Endothelial cell of umbilical vein (primary cell): Measurements from ENCODE around the gene NUB1. TPM values are rescaled to one million over a fixed set of nuclear protein-coding genes. Genes with fewer than 3 reads are reported as not detected.

Experiments
- BruUV-seq: library from RNA; stranded (reverse); fragments of 400-500 nt; replicated peaks from 2 replicates; lab custom pipeline; 2021; lab: Mats Ljungman, UMichigan
- CTCF ChIA-PET: fragments of 300-600, 350-600 bp; sonication (Branson Sonifier 250); formaldehyde crosslinking; loops from one replicate; lab custom pipeline; 2021; ENCODE audit warnings: antibody characterized with exemption, inconsistent platforms; lab: Charles Lee
- POLR2A ChIA-PET: fragments of 300-600, 350-600 bp; sonication (Branson Sonifier 250); formaldehyde crosslinking; loops from one replicate; lab custom pipeline; 2021; ENCODE audit warnings: antibody characterized with exemption, inconsistent platforms; lab: Charles Lee
- DNase-seq: peaks from one replicate; pipeline ENCODE4 v3.0.0-alpha.2; 2011; ENCODE audit warnings: low read depth, low spot score
- FAIRE-seq: peaks from 2 replicates; lab custom pipeline; 2011; peaks lifted over from hg19 to GRCh38; lab: Jason Lieb, UNC
- H2AFZ ChIP-seq: 2 replicates; pipeline ENCODE4 v1.6.0; 2012; ENCODE audit warnings: low read depth, low read length, control low read depth, inconsistent platforms
- H3K27ac ChIP-seq: 2 replicates; pipeline ENCODE4 v1.5.1; 2011; ENCODE audit warnings: low read depth, mild to moderate bottlenecking, control low read depth, low read length, moderate library complexity; ENCODE audit not compliant: insufficient read depth
- H3K27me3 ChIP-seq, 2 experiments: 2 replicates each; pipeline versions ENCODE4 v1.6.0 to v1.6.1; 2011; ENCODE audit warnings: low read length in 2 of 2, mixed read lengths in 1 of 2; ENCODE audit not compliant: control insufficient read depth in 2 of 2, insufficient read depth in 2 of 2
- H3K36me3 ChIP-seq, 2 experiments: 2 replicates in 1 of 2; 3 replicates in 1 of 2; pipeline ENCODE4 v1.5.1; 2011; ENCODE audit warnings: low read length in 2 of 2, mild to moderate bottlenecking in 1 of 2, moderate library complexity in 1 of 2; ENCODE audit not compliant: control insufficient read depth in 2 of 2, insufficient read depth in 2 of 2; ENCODE audit errors: extremely low read depth in 1 of 2
- H3K4me1 ChIP-seq: 3 replicates; pipeline ENCODE4 v1.5.1; 2011; ENCODE audit warnings: mild to moderate bottlenecking, low read length; ENCODE audit not compliant: control insufficient read depth, insufficient read depth; ENCODE audit errors: extremely low read depth
- H3K4me2 ChIP-seq: 2 replicates; pipeline ENCODE4 v1.6.1; 2011; ENCODE audit warnings: low read length, control low read depth, mixed read lengths; ENCODE audit not compliant: insufficient read depth
- H3K4me3 ChIP-seq, 3 experiments: fragments of 200-600 bp in 1 of 3; sonication (generic), shearing (Covaris generic) in 1 of 3; replicated peaks in 1 of 3; 2 replicates each; pipeline ENCODE4 v1.5.1; 2011 to 2016; ENCODE audit warnings: control low read depth in 3 of 3, low read length in 3 of 3, mild to moderate bottlenecking in 2 of 3, inconsistent platforms in 1 of 3, low read depth in 1 of 3, moderate library complexity in 1 of 3; ENCODE audit not compliant: insufficient read depth in 1 of 3
- H3K79me2 ChIP-seq: 2 replicates; pipeline ENCODE4 v1.6.0; 2012; ENCODE audit warnings: low read length, inconsistent platforms; ENCODE audit not compliant: control insufficient read depth, insufficient read depth
- H3K9ac ChIP-seq: replicated peaks from 2 replicates; pipeline ENCODE3; 2011; ENCODE audit warnings: low read length, control low read depth; ENCODE audit not compliant: insufficient read depth; ENCODE audit errors: extremely low read depth
- H3K9me1 ChIP-seq: replicated peaks from 3 replicates; pipeline ENCODE4 v1.6.0; 2011; ENCODE audit warnings: mild to moderate bottlenecking, low read length; ENCODE audit not compliant: control insufficient read depth, insufficient read depth; ENCODE audit errors: extremely low read depth
- H3K9me3 ChIP-seq: replicated peaks from 2 replicates; pipeline ENCODE4 v1.5.1; 2012; ENCODE audit warnings: low read length, inconsistent platforms; ENCODE audit not compliant: control insufficient read depth, insufficient read depth
- H4K20me1 ChIP-seq: replicated peaks from 2 replicates; pipeline ENCODE3; 2011; ENCODE audit warnings: mild to moderate bottlenecking, low read length; ENCODE audit not compliant: control insufficient read depth, insufficient read depth; ENCODE audit errors: extremely low read depth
- EZH2 ChIP-seq: IDR thresholded peaks from 2 replicates; pipeline ENCODE4 v1.6.1; 2012; ENCODE audit warnings: borderline replicate concordance, low read depth, mild to moderate bottlenecking, moderate library complexity, low read length, inconsistent platforms; ENCODE audit not compliant: severe bottlenecking
- FOS ChIP-seq: IDR thresholded peaks from 2 replicates; pipeline ENCODE4 v1.6.1; 2011; ENCODE audit warnings: mild to moderate bottlenecking, low read length, moderate library complexity, borderline replicate concordance; ENCODE audit not compliant: insufficient read depth
- GATA2 ChIP-seq: IDR thresholded peaks from 2 replicates; pipeline ENCODE4 v1.7.0; 2011; ENCODE audit warnings: low read depth, mild to moderate bottlenecking, moderate library complexity, mixed read lengths, low read length; ENCODE audit not compliant: insufficient read length, insufficient read depth
- JUN ChIP-seq: IDR thresholded peaks from 2 replicates; pipeline ENCODE4 v1.6.1; 2011; ENCODE audit warnings: borderline replicate concordance, low read depth; ENCODE audit not compliant: insufficient read length, insufficient read depth
- MYC ChIP-seq: IDR thresholded peaks from one replicate; pipeline ENCODE4 v1.6.1; 2011; ENCODE audit warnings: mild to moderate bottlenecking, low read depth, low read length
- POLR2A ChIP-seq: IDR thresholded peaks from 2 replicates; pipeline ENCODE4 v1.6.1; 2012; ENCODE audit warnings: low read depth, mild to moderate bottlenecking, control low read depth, low read length
- POLR2AphosphoS5 ChIP-seq: IDR thresholded peaks from 2 replicates; pipeline ENCODE4 v1.6.1; 2012; ENCODE audit warnings: low read depth, mild to moderate bottlenecking, control low read depth, low read length, moderate library complexity; ENCODE audit not compliant: insufficient read depth
- dilution Hi-C: fragments of 300-500 bp; cut with MboI; formaldehyde crosslinking; loops from one replicate; pipeline ENCODE4 v1.15.0; 2019; ENCODE audit warnings: low sequenced_read_pairs; ENCODE audit not compliant: extremely low pct_ligation_motif_present
- intact Hi-C: fragments of 100-400 bp; cut with micrococcal nuclease; formaldehyde crosslinking; loops from one replicate; pipeline ENCODE4 v1.10.0; 2022
- polyA plus RNA-seq, 4 experiments: library from polyadenylated mRNA; depleted of rRNA in 3 of 4; stranded (reverse) in 3 of 4; unstranded in 1 of 4; fragments of >200 nt; gene quantifications; 2 replicates each; pipeline versions ENCODE4 v1.2.1 to v1.2.3, GENCODE V29; 2011 to 2012; ENCODE audit warnings: missing spikeins in 1 of 4
- total RNA-seq: library from RNA; stranded (reverse); gene quantifications from 2 replicates; pipeline ENCODE4 v1.2.3, GENCODE V29; 2021
- TF ChIP-seq, protein P1 (sequence below), 2 donors: IDR thresholded peaks; 1 replicate in 1 of 2; 2 replicates in 1 of 2; pipeline ENCODE4 v1.5.1; 2011; ENCODE audit warnings: low read length in 2 of 2, mild to moderate bottlenecking in 2 of 2, moderate library complexity in 2 of 2, control low read depth in 1 of 2, inconsistent platforms in 1 of 2, low read depth in 1 of 2; ENCODE audit not compliant: insufficient read depth in 1 of 2; ENCODE audit errors: extremely low read depth in 1 of 2
- TF ChIP-seq, protein P2 (sequence below): IDR thresholded peaks from 2 replicates; pipeline ENCODE4 v1.6.1; 2011; ENCODE audit not compliant: insufficient read depth, insufficient read length

The NUB1 gene
- total and polyA plus RNA-seq, 2 donors (not counting 3 experiments of a cell fraction or from before 2014, with no cell fraction given) = 28.0 to 46.2 TPM

DNA sequence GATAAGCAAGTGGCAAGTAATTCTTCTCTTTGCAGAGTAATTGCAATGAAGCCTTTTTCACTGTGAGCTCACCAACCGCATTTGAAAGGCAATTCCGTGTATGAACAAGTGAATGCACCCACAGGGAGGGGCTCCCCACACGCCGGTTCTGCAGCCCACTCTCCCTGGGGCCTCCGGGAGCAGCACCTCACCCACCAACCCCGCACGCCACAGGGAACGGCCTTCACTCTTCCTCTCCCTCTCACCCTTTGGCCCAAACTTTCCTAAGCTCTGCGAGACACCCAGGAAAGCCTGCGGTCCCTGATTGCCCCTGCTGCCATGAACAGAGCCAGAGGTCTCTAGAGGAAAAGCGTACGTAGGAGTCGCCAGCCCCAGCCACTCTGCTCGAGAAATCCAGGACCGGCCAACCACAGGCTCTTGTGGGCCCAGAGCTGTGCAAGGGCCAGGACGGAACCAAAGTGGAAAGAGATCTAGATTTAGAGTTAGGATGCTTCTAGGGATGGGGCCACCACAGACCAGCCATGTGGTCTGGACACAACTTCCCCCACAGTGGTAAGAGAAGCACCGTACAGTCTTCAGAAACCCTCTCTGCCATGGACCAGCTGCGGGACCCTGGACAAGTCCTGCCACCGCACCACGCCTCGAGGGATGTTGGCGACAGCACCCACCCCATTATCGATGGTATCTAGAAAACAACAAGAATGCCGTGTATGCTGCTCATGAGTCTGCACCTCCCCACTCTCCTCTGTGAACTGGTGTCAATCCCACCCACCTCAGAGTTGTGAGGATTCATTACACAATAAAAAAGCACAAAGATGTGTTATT is 64.7 kb downstream of the NUB1 start:
- no peak for TF ChIP-seq POLR2A
- no peak for TF ChIP-seq JUN
- TF ChIP-seq, protein P1, sequence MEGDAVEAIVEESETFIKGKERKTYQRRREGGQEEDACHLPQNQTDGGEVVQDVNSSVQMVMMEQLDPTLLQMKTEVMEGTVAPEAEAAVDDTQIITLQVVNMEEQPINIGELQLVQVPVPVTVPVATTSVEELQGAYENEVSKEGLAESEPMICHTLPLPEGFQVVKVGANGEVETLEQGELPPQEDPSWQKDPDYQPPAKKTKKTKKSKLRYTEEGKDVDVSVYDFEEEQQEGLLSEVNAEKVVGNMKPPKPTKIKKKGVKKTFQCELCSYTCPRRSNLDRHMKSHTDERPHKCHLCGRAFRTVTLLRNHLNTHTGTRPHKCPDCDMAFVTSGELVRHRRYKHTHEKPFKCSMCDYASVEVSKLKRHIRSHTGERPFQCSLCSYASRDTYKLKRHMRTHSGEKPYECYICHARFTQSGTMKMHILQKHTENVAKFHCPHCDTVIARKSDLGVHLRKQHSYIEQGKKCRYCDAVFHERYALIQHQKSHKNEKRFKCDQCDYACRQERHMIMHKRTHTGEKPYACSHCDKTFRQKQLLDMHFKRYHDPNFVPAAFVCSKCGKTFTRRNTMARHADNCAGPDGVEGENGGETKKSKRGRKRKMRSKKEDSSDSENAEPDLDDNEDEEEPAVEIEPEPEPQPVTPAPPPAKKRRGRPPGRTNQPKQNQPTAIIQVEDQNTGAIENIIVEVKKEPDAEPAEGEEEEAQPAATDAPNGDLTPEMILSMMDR (IDR thresholded peaks at IDR 0.05; ENCODE audit: extremely low read depth in 1 of 2, insufficient read depth in 1 of 2, low read depth in 1 of 2, low read length in 2 of 2) = no peak
- no peak for TF ChIP-seq MYC
- TF ChIP-seq GATA2 = no peak
- no peak for TF ChIP-seq FOS
- TF ChIP-seq, protein P2, sequence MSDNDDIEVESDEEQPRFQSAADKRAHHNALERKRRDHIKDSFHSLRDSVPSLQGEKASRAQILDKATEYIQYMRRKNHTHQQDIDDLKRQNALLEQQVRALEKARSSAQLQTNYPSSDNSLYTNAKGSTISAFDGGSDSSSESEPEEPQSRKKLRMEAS = no peak
- TF ChIP-seq POLR2AphosphoS5 = no peak
- no peak for TF ChIP-seq EZH2
- DNase-seq (no peak), FAIRE-seq (no peak)
- intact Hi-C loops (no loop called here), dilution Hi-C loops (no loop called here)
- no peaks in the 10 kb centered on the region for H3K9me3 ChIP-seq
- H3K27ac ChIP-seq = no peak overlapping the region
- H3K36me3 ChIP-seq = no peaks in the 10 kb centered on the region
- H2AFZ ChIP-seq = no peak overlapping the region
- no peaks in the 10 kb centered on the region for H3K4me1 ChIP-seq
- H3K27me3 ChIP-seq = peaks cover 24 to 29% of the 10 kb centered on the region in 2 experiments
- no peaks in the 10 kb centered on the region for H3K79me2 ChIP-seq
- H3K9me1 ChIP-seq = no peaks in the 10 kb centered on the region
- BruUV-seq = no TSS peak
- ChIA-PET POLR2A (no interaction called here), CTCF (interaction anchor here (1.4 kb wide), 2 partner anchors 10 to 43 kb away, joined by 3 to 4 read pairs; no protein-coding TSS in a partner anchor)
- no peak overlapping the region for H3K4me2 ChIP-seq
- no peaks in the 10 kb centered on the region for H4K20me1 ChIP-seq
- no peak overlapping the region for H3K9ac ChIP-seq
- no peak overlapping the region for H3K4me3 ChIP-seq
